Omental fat pad (tissue), 4 donors: Measurements from ENCODE around the gene LNP1. TPM values are rescaled to one million over a fixed set of nuclear protein-coding genes. Genes with fewer than 3 reads are reported as not detected.
"Not testable (repeated sequence)": the region's sequence is repeated elsewhere in the genome, so short reads cannot be mapped to it uniquely, and the experiment has no call there.

Source experiments
- ATAC-seq: fragments of 150-250 bp; one replicate; pipeline ENCODE4 v1.9.1; 2016; ENCODE audit warnings: mild to moderate bottlenecking, moderate library complexity; ENCODE audit not compliant: low FRiP score
- DNase-seq: peaks from one replicate; pipeline ENCODE4 v3.0.0-alpha.2; 2019; ENCODE audit warnings: low spot score
- CTCF ChIP-seq, 3 donors: fragments of 450-650 bp; IDR thresholded peaks; one replicate each; pipeline ENCODE4 v1.5.1; 2016 to 2017; ENCODE audit warnings: antibody characterized with exemption in 3 of 3, mild to moderate bottlenecking in 3 of 3, moderate library complexity in 2 of 3
- total RNA-seq, 4 donors: library from RNA; depleted of rRNA; stranded (reverse); fragments of >200 nt; gene quantifications; one replicate each; pipeline ENCODE4 v1.1.0, GENCODE V29; 2016

LNP1 gene
- total RNA-seq: 1 to 10 TPM; 1.2 to 5.7 (median 2.2) TPM

- peak; percentile 99 for ATAC-seq
These were observed at the start of gene LNP1, which contains the start of gene TOMM70 for GRCh38 chr3:100400780-100401673. Gene LNP1 (plus strand): TSS chr3:100401539. CDS start chr3:100429730, 28,191 bp downstream. Gene TOMM70 (minus strand): TSS chr3:100401089. CDS start chr3:100400949, 140 bp downstream.

GRCh38 chr3:100351770-100352169, 49.6 kb upstream of the LNP1 start:
- not testable (repeated sequence) for DNase-seq, ATAC-seq

More at GRCh38 chr3:100400780-100401673, at the start of gene LNP1, which contains the start of gene TOMM70:
- DNase-seq: peak; percentile 97
- no peak for TF ChIP-seq CTCF (IDR thresholded peaks at IDR 0.05)

- DNase-seq (no peak), ATAC-seq (no peak)
- TF ChIP-seq CTCF (IDR thresholded peaks at IDR 0.05): no peak
These were observed 48.8 kb upstream of the LNP1 start for GRCh38 chr3:100352296-100353231.

- TF ChIP-seq CTCF (IDR thresholded peaks at IDR 0.05): no peak
- DNase-seq (no peak), ATAC-seq (no peak)
These were observed 46.5 kb upstream of the LNP1 start for GRCh38 chr3:100354850-100355249.

GRCh38 chr3:100358413-100358812, 42.9 kb upstream of the LNP1 start:
- DNase-seq (no peak), ATAC-seq (no peak)
- TF ChIP-seq CTCF (IDR thresholded peaks at IDR 0.05): no peak

GRCh38 chr3:100359035-100359434, 42.3 kb upstream of the LNP1 start:
- ATAC-seq (no peak), DNase-seq (no peak)
- no peak for TF ChIP-seq CTCF (IDR thresholded peaks at IDR 0.05)
